ENCODE results near the gene TMEM40.

Gene TMEM40

GRCh38 chr3:12750223-12750622 lies 8.8 kb downstream of the TMEM40 start:
- Histone ChIP-seq H3K9me2 (replicated peaks; ENCODE audit: control insufficient read depth, low read length) (no peaks in the 10 kb centered on the region), H3K4me1 (ENCODE audit: control insufficient read depth, low read length) (peaks cover 77% of the 10 kb centered on the region), H3K4me3 (ENCODE audit: low read length) (peak overlapping the region; percentile 60), H3K79me2 (ENCODE audit: control insufficient read depth, low read length) (no peaks in the 10 kb centered on the region), H3K9me3 (ENCODE audit: control insufficient read depth, insufficient read depth, low read length) (no peaks in the 10 kb centered on the region), H3K27ac (ENCODE audit: low read depth, low read length) (peak overlapping the region; percentile 95), H3K36me3 (ENCODE audit: control insufficient read depth, low read length) (no peaks in the 10 kb centered on the region), H3K4me2 (ENCODE audit: low read length) (peak overlapping the region; percentile 88), H3F3A (ENCODE audit: control insufficient read depth, insufficient read depth) (peaks cover 13% of the 10 kb centered on the region), H3K27me3 (ENCODE audit: control insufficient read depth, low read length) (no peaks in the 10 kb centered on the region), H4K20me1 (ENCODE audit: control insufficient read depth, insufficient read depth, low read depth, low read length) (no peaks in the 10 kb centered on the region)
- TF ChIP-seq EZH2phosphoT487 (IDR thresholded peaks at IDR 0.05; ENCODE audit: borderline replicate concordance, low read length) (no peak), CTCF (IDR thresholded peaks at IDR 0.05; ENCODE audit: low read depth, low read length, poor library complexity, severe bottlenecking) (no peak)

DNA sequence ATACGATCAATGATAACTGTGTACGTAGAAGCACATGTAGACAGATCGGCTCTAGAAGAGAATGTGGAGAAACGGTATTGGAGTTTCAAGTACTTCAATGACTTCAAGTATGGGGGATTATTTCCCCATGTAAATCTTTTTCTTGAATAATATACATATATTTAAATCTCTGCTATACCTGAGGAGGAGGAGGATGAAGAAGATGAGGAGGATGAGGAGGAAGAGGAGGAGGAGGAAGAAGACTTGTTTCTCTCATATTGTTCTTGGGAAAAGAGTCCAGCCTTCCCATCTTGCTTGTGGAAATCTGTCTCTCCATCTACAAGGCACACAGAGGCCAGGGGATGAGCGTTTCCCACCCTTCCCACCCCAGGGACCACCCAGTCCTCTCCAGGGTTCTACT lies 10.6 kb downstream of the TMEM40 start:
- H3K4me3 ChIP-seq (ENCODE audit: low read length): peak overlapping the region; percentile 60; the same call in 1 of the 2 replicates
- peak overlapping the region; percentile 88 for H3K4me2 ChIP-seq (ENCODE audit: low read length)
- H3K36me3 ChIP-seq (ENCODE audit: control insufficient read depth, low read length): no peaks in the 10 kb centered on the region
- no peaks in the 10 kb centered on the region for H3K79me2 ChIP-seq (ENCODE audit: control insufficient read depth, low read length)
- H3K9me3 ChIP-seq (ENCODE audit: control insufficient read depth, insufficient read depth, low read length): no peaks in the 10 kb centered on the region
- H3K9me2 ChIP-seq (replicated peaks; ENCODE audit: control insufficient read depth, low read length): no peaks in the 10 kb centered on the region
- no peak for TF ChIP-seq EZH2phosphoT487 (IDR thresholded peaks at IDR 0.05; ENCODE audit: borderline replicate concordance, low read length)
- TF ChIP-seq CTCF (IDR thresholded peaks at IDR 0.05; ENCODE audit: low read depth, low read length, poor library complexity, severe bottlenecking): no peak
- peaks cover 13% of the 10 kb centered on the region for H3F3A ChIP-seq (ENCODE audit: control insufficient read depth, insufficient read depth)
- H4K20me1 ChIP-seq (ENCODE audit: control insufficient read depth, insufficient read depth, low read depth, low read length): no peaks in the 10 kb centered on the region
- H3K4me1 ChIP-seq (ENCODE audit: control insufficient read depth, low read length): peaks cover 67% of the 10 kb centered on the region
- H3K27ac ChIP-seq (ENCODE audit: low read depth, low read length): no peak overlapping the region
- H3K27me3 ChIP-seq (ENCODE audit: control insufficient read depth, low read length): no peaks in the 10 kb centered on the region

- no peaks in the 10 kb centered on the region for H3K9me3 ChIP-seq (ENCODE audit: control insufficient read depth, insufficient read depth, low read length)
These were observed 12.6 kb downstream of the TMEM40 start for GRCh38 chr3:12746419-12746818.

More at GRCh38 chr3:12746419-12746818, 12.6 kb downstream of the TMEM40 start:
- Histone ChIP-seq H3K4me3 (ENCODE audit: low read length) (no peak overlapping the region), H4K20me1 (ENCODE audit: control insufficient read depth, insufficient read depth, low read depth, low read length) (no peaks in the 10 kb centered on the region), H3K9me2 (replicated peaks; ENCODE audit: control insufficient read depth, low read length) (no peaks in the 10 kb centered on the region), H3K36me3 (ENCODE audit: control insufficient read depth, low read length) (no peaks in the 10 kb centered on the region), H3K79me2 (ENCODE audit: control insufficient read depth, low read length) (no peaks in the 10 kb centered on the region), H3K4me2 (ENCODE audit: low read length) (no peak overlapping the region), H3K27ac (ENCODE audit: low read depth, low read length) (no peak overlapping the region), H3K4me1 (ENCODE audit: control insufficient read depth, low read length) (peaks cover 50% of the 10 kb centered on the region), H3F3A (ENCODE audit: control insufficient read depth, insufficient read depth) (peaks cover 13% of the 10 kb centered on the region), H3K27me3 (ENCODE audit: control insufficient read depth, low read length) (no peaks in the 10 kb centered on the region)
- TF ChIP-seq EZH2phosphoT487 (IDR thresholded peaks at IDR 0.05; ENCODE audit: borderline replicate concordance, low read length) (no peak), CTCF (IDR thresholded peaks at IDR 0.05; ENCODE audit: low read depth, low read length, poor library complexity, severe bottlenecking) (no peak)

All from DOHH2 (cell line).